Dermis microvascular lymphatic vessel endothelial cell (primary cell): Measurements from ENCODE around the gene B3GALT4. TPM values are rescaled to one million over a fixed set of nuclear protein-coding genes. Genes with fewer than 3 reads are reported as not detected.

Experiments used
- DNase-seq, 2 donors: peaks; one replicate each; pipeline versions ENCODE4 v3.0.0 to v3.0.0-alpha.2; 2010; ENCODE audit warnings: low read depth in 2 of 2
- total RNA-seq: library from RNA; depleted of rRNA; stranded (reverse); fragments of >200 nt; gene quantifications from 2 replicates; pipeline ENCODE4 v1.2.1, GENCODE V29; 2014

B3GALT4 gene
- total RNA-seq, 1 donor from 2014 or later = 3.0 TPM

DNA sequence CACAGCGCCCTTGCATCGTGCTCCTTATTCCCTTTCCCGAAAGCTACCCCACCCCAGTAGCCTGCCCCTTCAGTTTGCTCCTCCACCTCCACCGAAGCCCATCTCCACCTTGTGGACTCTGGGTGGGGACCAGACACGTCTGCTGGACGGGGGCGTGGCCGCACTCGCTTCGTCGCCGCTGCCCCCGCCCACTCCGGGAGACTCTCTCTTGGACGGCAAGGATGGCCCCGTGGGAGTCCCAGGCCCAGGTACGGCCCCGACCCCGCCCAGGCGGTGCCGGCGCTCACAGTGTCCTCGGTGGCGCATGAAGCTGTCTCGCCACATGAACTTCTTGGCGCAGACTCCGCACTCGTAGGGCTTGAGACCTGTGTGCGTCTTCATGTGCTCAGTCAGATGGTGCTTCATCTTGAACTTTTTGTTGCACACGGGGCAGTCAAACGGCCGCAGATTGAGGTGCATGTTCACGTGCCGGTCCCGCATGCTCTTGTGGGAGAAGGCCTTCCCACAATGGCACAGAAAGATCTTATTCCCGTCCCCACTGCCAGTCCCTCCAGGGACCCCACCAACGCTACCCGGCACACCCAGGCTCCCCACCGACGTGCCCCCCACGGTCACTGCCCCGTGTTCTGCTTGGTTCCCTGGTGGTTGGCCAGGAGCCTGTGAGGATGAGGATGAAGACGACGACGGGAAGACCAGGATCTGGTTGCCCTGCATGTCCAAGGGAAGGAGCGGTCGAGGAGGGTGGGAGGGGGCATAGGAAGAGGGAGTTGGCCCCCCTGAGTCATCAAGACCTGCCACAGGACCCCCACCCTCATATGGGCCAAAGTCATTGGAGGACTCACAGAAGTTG, 38.2 kb downstream of the B3GALT4 start:
- peak in 1 of 2 donors; percentile 30 for DNase-seq

DNA sequence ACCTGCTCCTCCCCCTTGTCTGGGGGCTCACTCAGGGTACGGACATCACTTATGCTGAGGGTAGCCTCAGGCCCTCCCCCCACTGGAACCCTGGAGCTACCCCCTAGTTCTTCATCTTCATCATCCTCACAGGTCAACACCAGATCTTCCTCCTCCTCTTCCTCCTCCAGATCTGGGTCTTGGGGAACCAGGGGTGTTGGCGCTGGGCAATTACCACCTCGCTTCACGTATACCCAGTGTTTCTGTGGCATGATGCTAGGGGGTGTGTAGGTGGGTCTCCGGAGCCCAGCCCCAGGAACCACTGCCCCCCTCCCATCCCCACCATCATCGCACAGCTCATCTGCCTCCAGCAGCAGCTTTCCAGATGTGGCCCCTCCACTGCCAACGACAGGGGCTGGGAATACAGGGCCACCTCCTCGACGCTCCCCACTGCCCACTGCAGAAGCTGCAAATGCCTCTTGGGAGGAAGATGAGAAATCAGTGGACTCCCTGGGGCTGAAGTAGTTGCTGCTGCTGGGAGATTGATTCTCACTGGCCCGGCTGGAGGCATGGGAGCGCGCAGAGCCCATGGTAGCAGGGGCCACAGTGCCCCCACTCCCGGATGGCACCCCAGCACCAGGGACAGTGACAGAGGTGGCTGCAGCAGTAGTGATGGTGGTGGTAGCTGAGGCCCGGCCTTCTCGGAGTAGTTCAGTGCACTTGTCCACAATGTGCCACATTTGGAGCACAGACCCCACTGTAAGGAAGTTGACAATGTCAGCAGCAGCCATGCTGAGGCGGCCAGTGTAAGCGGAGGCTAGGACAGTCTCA, 39.1 kb downstream of the B3GALT4 start:
- DNase-seq = no peak

DNA sequence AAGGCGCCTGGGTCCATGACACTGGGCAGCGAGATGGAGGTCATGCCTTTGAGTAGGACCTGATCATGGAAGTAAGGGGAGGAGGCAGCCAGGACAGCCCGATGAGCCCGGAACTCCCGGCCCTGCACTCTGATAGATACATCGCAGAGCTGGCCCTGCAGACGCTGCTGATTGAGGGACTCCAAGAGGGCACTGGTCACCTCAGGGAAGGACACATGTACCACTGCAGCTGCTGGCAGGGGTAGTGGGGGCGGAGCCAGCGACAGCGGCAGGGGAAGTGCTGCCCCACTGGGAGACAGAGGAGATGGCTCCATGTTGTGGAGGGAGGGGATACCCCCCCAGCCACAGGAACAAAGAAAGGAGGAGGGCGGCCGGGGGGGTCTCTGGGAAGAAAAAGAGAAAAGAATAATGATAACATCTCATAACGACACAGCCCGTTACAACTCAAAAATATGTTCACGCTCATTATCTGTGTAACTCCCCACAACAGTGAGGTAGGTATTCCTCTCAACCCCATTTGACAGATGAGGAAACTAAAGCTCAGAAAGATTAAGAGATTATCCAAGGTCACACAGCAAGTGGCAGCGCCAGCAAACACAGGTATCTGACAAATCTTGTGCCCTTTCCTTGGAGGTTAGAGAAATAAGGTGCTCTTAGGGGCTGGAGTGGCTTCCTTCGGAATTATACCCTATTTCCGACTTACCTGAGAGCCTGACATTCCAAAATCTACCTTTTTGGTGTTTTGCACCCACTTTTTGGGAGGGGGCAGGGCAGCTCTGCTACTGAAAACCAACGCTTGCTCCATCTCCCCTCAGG, 39.9 kb downstream of the B3GALT4 start:
- no peak for DNase-seq

DNA sequence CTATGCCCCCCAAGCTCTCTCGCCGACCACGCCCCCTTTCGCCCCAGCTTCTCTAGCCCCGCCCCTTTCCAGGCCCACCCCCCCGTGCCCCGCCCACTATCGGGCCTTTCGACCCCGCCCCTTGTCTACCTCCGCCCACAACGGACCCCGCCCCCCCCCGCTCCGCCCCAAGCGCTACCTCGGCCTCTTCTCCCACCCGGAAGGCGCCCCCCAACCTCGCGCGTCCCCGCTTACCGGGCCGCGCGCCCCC, 40.4 kb downstream of the B3GALT4 start:
- no peak for DNase-seq

DNA sequence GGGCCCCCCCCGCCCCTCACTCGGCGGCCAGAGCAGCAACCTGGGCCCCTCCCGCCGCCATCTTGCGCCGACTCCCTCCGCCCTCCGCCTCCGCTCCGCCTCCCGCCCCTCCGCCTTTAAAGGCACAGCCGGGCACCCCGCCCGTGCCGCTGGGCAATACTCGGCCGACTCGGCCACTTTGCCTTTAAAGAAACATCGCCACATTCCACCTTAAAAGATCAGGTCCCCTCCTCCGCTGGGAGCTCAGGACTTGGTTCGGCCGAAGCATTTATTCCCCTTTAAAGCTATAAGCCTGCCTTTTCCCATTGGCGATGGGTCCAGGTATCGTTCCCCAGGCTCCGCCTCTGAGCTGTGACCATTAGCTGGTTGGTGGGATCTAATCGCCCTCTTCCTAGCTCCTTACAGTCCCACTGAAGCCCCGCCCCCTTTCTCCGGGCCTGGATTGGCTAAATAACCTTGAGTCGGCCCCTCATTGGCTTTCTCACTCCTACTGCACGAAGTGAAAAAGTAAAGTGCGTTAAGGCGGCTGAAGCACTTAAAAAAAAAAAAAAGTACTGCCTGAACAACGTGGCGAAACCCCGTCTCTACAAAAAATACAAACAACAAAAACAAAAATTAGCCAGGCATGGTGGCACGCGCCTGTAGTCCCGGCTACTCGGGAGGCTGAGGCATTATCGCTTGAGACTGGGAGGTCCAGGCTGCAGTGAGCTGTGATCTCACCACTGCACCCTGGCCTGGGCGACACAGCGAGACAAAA, 40.9 kb downstream of the B3GALT4 start, which contains the start of gene ZBTB22:
ZBTB22 (minus strand) TSS at position 76 of the 757 bp plus-strand sequence. CDS start 828 bp downstream, outside the sequence.
- peak; percentile 94 to 100 for DNase-seq

DNA sequence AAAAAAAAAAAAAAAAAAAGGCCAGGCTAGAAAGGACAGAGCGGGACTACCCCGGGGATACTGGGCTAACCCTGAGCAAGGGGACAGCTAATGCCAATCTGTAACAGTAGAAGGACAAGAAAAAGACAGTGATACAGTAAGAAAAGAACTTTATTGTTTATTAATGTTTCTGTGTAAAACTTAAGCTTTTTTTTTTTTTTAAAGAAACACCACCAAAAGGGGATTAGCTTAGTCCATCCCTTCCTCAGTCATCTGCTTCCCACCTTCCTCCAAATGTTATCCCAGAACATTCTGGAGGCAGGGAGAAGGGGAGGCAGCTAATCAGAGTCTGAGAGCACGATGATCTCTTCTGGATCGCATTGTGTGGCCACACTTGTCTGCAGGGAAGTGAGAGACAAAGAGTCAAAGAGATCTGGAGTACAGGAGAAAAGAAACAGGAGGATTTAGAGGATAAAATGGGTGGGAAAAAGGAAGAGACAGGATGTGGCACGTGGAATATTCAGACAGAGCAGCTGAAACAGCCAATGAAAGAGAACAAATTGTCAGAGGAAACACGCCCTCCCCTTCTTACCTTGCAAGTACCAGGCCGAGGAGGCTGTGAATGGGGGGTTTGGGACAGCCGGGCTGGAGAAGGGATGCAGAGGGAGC, 41.6 kb downstream of the B3GALT4 start:
- no peak for DNase-seq

DNA sequence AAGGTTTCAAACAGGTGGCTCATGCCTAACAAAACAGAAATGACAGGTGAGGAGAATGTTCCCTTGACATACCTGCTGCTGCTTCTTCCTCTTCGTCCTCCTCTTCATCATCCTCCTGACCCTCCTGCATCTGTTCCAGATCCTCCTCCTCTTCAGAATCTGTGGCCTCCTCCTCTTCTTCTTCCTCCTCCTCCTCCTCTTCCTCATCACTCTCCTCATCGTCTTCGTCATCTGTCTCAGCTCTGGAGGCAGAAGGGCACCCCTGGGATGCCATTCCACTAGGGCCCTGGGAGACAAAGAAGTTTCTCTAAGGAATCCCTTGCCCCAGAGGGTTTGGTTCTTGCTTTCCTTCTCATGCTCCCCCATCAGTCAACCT, 43.0 kb downstream of the B3GALT4 start:
- no peak for DNase-seq

DNA sequence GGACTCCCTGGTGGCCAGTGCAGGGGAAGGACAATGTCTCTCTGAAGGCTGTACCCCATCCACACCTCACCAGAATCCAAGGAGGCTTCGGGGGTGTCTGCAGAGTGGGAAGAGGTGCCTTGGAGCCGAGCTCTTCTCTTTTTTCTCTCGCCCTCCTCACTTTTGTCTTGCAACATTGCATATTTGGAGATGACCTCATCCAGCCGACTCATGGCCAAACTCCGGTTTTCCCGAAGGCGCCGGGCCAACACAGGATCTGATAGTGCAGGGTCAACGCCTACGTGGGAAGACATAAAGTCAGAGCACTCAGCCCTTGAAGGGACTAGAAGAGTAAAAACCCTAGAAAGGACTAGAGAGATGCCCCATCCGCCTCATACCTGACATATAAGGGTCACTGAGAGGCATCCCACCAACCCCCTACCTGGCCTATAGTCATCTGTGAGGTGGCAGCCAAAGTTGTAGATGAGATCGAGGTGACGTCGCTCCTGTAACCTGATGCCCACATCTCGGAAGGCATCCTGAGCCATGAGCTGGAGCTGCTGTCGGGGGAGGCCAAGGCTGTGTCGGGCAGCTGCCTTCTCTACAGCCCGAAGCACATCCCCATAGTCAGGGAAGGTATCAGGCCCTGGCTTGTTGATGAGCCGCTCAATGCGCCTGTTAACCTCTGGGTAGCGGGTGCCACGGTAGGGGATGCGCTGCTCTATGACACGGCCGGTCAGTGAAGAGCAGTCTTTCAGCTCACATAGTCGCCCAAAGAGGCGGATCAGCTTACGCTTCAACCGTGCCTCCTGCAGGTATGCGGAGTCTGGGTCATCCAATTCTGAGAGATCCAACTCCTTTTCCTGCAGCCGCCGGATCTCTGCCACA, 43.6 kb downstream of the B3GALT4 start:
- DNase-seq = peak in 1 of 2 donors; percentile 58

DNA sequence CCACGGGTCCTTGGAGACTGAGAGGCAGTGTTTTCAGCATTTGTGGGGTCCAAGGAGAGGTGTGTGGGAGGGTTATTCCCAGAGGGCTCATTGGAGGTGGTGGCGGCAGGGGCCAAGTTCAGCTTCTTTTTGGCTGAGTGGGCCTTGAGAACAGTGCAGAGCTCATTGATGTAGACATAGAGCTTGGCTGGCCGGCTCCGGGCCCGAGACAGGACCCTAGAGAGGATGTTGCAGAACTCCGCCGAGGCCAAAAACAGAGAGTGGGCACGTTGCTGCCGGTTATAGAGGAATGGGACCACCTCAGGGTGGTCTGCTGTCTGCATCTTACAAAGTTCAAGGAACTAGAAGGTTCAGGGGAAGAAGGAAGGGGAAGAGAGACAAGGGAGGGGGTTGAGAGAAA, 44.3 kb downstream of the B3GALT4 start:
- no peak for DNase-seq

DNA sequence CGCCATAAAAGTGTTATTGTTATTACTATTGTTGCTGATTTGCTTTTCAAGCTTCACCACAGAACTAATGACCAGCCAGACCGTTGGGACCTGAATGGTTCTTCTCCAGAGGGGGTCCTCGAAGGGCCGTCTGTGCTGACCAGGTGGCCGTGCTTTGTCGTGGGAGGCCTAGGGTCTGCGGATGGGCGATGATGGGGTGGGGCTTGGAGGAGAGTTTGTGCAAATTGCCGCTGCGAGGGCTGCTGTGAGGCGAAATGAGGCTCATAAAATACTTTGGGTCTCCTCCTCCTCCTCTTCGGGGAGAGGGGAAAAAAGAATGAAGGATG, 46.7 kb downstream of the B3GALT4 start:
- DNase-seq = no peak

DNA sequence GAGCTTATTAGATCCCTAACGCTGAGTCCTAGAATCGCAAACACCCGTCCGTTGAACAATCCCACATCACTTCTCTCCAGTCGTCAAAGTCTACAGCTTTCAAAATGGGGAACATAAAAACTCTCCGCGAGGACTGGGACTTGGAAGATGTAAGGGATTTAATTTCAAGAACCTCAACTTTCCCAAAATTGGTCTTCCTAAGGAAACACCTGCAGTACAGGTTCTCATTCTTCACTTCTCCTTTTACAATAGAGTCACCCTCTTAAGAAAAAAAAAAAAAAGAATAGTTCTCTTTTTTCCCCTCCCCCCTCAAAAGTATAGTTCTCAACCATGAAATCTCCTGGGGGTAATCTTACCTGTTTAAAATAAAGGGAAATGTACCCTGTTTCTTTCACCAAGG, 47.2 kb downstream of the B3GALT4 start:
- no peak for DNase-seq

Other genes with a start within 250 kb of the B3GALT4 start
- gene HLA-DPA1, start 203.5 kb upstream of the B3GALT4 start, total RNA-seq = 3.2 and 6.3 TPM in 2 replicates
- gene HLA-DPB1, start 201.1 kb upstream of the B3GALT4 start, total RNA-seq = 10.9 and 13.4 TPM in 2 replicates
- under 0.01 and 0.38 TPM in 2 replicates for gene COL11A2, start 84.7 kb upstream of the B3GALT4 start, total RNA-seq
- 18.7 and 26.0 TPM in 2 replicates for gene RXRB, start 76.5 kb upstream of the B3GALT4 start, total RNA-seq
- 83.1 and 112 TPM in 2 replicates for gene SLC39A7, start 76.3 kb upstream of the B3GALT4 start, total RNA-seq
- gene HSD17B8, start 72.5 kb upstream of the B3GALT4 start, total RNA-seq = 7.7 and 11.5 TPM in 2 replicates
- 17.1 and 26.6 TPM in 2 replicates for gene RING1, start 68.6 kb upstream of the B3GALT4 start, total RNA-seq
- gene VPS52, start 5.2 kb upstream of the B3GALT4 start, total RNA-seq = 25.0 and 26.6 TPM in 2 replicates
- gene RPS18, start 5.0 kb upstream of the B3GALT4 start, total RNA-seq = 3,127 and 3,683 TPM in 2 replicates
- 57.0 and 66.6 TPM in 2 replicates for gene WDR46, start 12.1 kb downstream of the B3GALT4 start, total RNA-seq
- 21.0 and 31.5 TPM in 2 replicates for gene PFDN6, start 12.5 kb downstream of the B3GALT4 start, total RNA-seq
- gene RGL2, start 21.8 kb downstream of the B3GALT4 start, total RNA-seq = 33.2 and 65.0 TPM in 2 replicates
- 47.5 and 102 TPM in 2 replicates for gene TAPBP, start 37.0 kb downstream of the B3GALT4 start, total RNA-seq
- 10.9 and 17.2 TPM in 2 replicates for gene ZBTB22, start 40.6 kb downstream of the B3GALT4 start, total RNA-seq
- 30.1 and 42.2 TPM in 2 replicates for gene DAXX, start 45.8 kb downstream of the B3GALT4 start, total RNA-seq
- gene KIFC1, start 114.7 kb downstream of the B3GALT4 start, total RNA-seq = 9.9 and 16.7 TPM in 2 replicates
- gene PHF1, start 133.9 kb downstream of the B3GALT4 start, total RNA-seq = 6.5 and 13.4 TPM in 2 replicates
- gene CUTA, start 141.0 kb downstream of the B3GALT4 start, total RNA-seq = 43.8 and 72.3 TPM in 2 replicates
- 1.4 and 2.8 TPM in 2 replicates for gene SYNGAP1, start 142.9 kb downstream of the B3GALT4 start, total RNA-seq
- 3.9 and 6.7 TPM in 2 replicates for gene ZBTB9, start 177.5 kb downstream of the B3GALT4 start, total RNA-seq